Cardiac muscle cell (in vitro differentiated cells and primary cell): ENCODE data around the gene DYNLT4. TPM values are rescaled to one million over a fixed set of nuclear protein-coding genes. Genes with fewer than 3 reads are reported as not detected.

ENCODE experiments used
- DNase-seq, 2 donors: peaks; one replicate each; pipeline versions ENCODE4 v3.0.0 to v3.0.0-alpha.2; 2010 to 2017; ENCODE audit warnings: low read depth in 1 of 2, low spot score in 1 of 2
- H3K27ac ChIP-seq: fragments of 200-600 bp; sonication (generic); 2 replicates; pipeline ENCODE4 v1.5.1; 2016
- H3K27me3 ChIP-seq: fragments of 200-600 bp; sonication (generic); 2 replicates; pipeline ENCODE4 v1.6.0; 2016; ENCODE audit warnings: control low read depth
- H3K36me3 ChIP-seq: fragments of 200-600 bp; sonication (generic); 2 replicates; pipeline ENCODE4 v1.5.1; 2016; ENCODE audit warnings: control low read depth
- H3K4me1 ChIP-seq: fragments of 200-600 bp; sonication (generic); 2 replicates; pipeline ENCODE4 v1.8.1; 2017; ENCODE audit warnings: low read depth, mild to moderate bottlenecking, mixed run types
- H3K4me3 ChIP-seq: fragments of 200-600 bp; sonication (generic); 2 replicates; pipeline ENCODE4 v1.5.1; 2016; ENCODE audit warnings: mild to moderate bottlenecking
- H3K9me3 ChIP-seq: fragments of 200-600 bp; sonication (generic); 2 replicates; pipeline ENCODE4 v1.5.1; 2017; ENCODE audit warnings: low read depth, mild to moderate bottlenecking, control low read depth
- polyA plus RNA-seq: library from polyadenylated mRNA; unstranded; fragments of >200 nt; fragmentation: Nextera tagmentation; extraction: Ambion mirVana; gene quantifications from 2 replicates; pipeline ENCODE4 v1.2.1, GENCODE V29; 2016
- total RNA-seq: library from RNA; depleted of rRNA; stranded (reverse); fragments of >200 nt; gene quantifications from 2 replicates; pipeline ENCODE4 v1.2.3, GENCODE V29; 2016
- TF ChIP-seq, protein P1 (sequence below): IDR thresholded peaks from 2 replicates; pipeline ENCODE4 v1.5.1; 2012; ENCODE audit warnings: low read depth, mild to moderate bottlenecking, low read length

Gene DYNLT4
- total and polyA plus RNA-seq, 2 experiments from 2014 or later: 0.43 TPM; not detected in 1

DNA sequence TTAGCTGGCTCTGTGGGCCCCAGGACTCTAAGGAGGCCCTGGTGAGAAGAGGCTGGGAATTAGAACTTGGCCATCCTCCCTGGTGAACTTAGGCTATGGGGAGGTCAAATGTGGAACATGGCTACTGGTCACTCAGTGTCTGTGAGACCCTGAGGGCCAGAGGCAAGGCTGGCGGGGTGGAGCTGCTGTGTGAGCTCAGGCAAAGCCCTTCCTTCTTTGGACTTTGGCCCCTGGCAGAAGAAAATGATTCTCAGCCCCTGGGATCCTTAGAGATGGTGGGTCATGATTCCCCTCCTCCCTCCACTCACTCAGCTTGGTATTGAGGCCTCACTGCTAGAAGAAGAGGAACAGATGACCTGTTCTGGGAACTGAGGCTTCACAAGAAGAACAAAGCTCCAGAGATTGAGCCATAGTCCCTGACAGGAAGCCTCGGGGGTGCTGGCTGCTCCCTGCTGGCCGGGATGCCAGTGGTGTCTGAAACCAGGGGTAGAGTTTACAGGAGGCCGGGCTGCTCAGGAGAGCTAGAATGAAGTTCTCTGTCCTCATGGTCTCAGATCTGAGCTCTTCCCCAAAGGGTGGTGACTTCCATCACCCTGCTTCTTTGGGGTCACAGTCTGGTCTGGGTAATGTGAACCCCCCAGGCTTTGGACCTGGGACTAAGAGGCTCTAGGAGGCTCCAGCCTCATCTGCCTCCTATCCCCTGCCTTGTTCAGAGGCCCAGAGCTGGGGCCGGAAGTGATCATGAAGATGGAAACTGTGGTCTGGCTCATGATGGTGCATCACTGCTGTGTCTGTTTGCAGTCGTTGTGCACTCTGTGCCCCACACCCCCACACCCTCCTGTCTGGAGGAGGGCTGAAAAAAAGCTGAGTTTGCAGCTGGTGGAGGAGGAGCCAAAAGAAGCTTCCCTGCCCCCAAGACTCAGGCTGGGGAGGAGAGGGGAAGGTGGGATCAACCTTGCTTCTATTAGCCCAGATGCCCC is 2.1 kb upstream of the DYNLT4 start:
- TF ChIP-seq, protein P1, sequence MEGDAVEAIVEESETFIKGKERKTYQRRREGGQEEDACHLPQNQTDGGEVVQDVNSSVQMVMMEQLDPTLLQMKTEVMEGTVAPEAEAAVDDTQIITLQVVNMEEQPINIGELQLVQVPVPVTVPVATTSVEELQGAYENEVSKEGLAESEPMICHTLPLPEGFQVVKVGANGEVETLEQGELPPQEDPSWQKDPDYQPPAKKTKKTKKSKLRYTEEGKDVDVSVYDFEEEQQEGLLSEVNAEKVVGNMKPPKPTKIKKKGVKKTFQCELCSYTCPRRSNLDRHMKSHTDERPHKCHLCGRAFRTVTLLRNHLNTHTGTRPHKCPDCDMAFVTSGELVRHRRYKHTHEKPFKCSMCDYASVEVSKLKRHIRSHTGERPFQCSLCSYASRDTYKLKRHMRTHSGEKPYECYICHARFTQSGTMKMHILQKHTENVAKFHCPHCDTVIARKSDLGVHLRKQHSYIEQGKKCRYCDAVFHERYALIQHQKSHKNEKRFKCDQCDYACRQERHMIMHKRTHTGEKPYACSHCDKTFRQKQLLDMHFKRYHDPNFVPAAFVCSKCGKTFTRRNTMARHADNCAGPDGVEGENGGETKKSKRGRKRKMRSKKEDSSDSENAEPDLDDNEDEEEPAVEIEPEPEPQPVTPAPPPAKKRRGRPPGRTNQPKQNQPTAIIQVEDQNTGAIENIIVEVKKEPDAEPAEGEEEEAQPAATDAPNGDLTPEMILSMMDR: peak; percentile 32
- H3K4me1 ChIP-seq: peaks cover 32% of the 10 kb centered on the region
- H3K9me3 ChIP-seq: no peaks in the 10 kb centered on the region
- DNase-seq: peak in 1 of 2 donors; percentile 88
- peak overlapping the region; percentile 87 for H3K27ac ChIP-seq
- H3K4me3 ChIP-seq: no peak overlapping the region
- no peaks in the 10 kb centered on the region for H3K27me3 ChIP-seq
- H3K36me3 ChIP-seq: peaks cover 6% of the 10 kb centered on the region

DNA sequence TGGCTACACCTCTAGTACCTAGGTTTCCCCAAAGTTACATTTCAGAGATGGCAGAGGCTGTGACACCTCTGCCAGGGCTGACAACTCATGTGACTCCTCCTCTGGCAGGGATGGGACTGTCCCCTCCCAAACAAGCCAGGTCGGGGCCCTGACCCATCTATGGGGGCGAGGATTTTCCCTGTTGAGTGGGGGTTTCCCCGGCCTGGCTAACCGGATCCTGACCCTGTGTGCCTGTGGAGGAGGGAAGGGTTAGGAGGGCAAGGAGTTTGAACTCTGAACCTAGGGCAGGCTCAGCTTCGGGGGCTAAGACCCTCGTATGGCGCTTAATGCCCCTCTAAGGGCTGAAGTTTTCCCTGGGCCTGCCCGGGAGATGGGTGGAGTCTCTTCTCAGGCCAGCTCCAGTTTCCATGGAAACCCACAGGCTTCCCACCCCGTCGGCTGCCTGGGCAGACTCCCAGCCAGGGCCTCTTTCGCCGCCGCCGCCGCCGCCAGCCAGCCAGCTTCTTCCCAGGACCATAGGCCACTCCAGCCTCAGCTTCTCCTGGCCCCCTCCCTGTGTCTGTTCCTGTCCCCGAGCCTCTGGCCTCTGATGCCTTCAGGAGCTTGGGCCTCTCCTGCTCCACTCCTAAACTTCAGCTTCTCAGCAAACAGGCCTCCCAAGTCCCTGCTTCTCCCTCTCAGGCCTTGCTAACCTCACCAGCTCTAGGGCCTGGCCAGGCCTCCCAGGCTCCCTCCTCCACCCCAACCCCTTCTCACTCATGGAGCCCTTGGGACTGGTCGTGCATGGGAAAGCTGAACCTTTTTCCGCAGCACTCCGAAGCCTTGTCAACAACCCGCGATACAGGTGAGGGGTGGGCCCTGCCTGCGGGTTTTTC is 1.1 kb upstream of the DYNLT4 start, which contains the start of gene BTBD19:
TSS of gene BTBD19 (plus strand) at position 461 of the 875 bp plus-strand sequence. CDS start at position 759, 298 bp downstream.
- TF ChIP-seq, protein P1: no peak
- DNase-seq: peak; percentile 63 to 97
- Histone ChIP-seq H3K4me3 (no peak within 1 kb of the TSS), H3K27ac (peak within 1 kb of the TSS; percentile 87), H3K27me3 (no peaks in the 10 kb centered on the region), H3K36me3 (peaks cover 6% of the 10 kb centered on the region), H3K4me1 (peaks cover 32% of the 10 kb centered on the region), H3K9me3 (no peaks in the 10 kb centered on the region)

DNA sequence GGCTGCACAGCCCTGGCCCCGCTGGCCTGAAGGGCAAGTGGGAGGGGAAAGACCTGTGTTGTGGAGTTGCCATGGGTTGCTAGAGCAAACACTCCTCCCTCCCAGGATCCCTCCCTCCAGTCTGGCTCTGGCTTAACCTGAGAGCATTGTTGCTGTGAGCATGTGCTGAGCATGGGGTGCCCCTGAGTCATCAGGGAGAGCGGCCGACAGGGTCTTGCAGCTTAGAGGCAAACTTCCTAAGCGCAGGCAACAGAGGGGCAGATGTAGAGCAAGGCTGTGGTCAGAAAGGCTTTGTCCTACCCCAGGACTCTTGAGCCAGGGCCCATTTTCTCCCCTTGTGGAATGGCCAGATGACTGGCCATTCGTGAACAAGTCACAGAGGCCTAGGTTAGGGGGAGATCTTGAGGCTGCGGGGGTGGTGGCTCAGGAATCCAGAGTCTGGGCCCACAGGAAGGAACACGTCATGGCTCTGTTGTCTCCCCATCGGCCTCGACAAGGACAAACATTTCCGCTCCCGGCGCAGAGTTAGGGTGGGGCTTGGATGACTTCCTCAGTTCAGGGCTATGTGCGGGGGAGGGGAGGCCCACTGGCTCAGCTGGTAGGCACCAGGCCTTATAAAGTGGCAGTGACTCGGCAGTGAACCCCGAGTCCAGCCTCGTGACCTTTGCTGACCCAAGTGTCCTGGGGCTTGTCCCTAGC is 362 bp upstream of the DYNLT4 start:
- DNase-seq: peak; percentile 67 to 100
- Histone ChIP-seq H3K27me3 (no peaks in the 10 kb centered on the region), H3K4me3 (no peak overlapping the region), H3K4me1 (peaks cover 36% of the 10 kb centered on the region), H3K36me3 (peaks cover 6% of the 10 kb centered on the region), H3K27ac (peak overlapping the region; percentile 87), H3K9me3 (no peaks in the 10 kb centered on the region)
- TF ChIP-seq, protein P1: no peak

DNA sequence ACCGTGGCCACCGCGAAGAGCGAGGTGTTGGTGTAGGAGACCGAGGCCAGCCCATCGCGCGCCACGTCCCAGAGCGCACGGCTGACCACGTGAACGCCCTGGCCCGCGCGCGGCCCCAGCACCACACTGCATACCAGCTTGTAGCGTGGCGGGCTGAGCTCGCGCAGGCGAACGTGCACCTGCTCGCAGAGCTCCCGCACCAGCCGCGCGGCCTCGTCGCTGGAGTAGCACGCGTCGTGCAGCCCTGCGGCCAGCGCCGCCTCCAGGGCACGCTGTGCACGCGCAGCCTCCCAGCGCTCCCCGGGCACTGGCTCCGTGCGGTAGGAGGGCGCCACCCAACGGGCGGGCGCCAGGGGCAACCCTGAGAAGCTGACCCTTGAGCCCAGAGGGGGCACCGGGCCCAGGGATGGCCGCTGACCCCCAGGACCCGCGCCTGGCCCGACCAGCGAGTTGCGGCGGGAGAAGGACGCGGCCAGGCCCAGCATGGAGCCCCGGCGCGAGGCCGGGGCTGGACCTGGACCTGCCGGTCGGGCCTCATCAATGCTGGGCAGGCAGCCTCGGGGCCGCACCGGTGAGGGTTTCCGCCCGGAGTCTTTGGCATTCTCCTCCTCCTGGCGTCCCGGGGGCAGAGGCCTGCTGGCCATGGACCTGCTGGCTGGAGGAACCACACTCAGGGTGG is 987 bp downstream of the DYNLT4 start:
- Histone ChIP-seq H3K4me3 (no peak overlapping the region), H3K9me3 (no peaks in the 10 kb centered on the region), H3K4me1 (peaks cover 35% of the 10 kb centered on the region), H3K27me3 (no peaks in the 10 kb centered on the region), H3K27ac (no peak overlapping the region), H3K36me3 (peaks cover 6% of the 10 kb centered on the region)
- no peak for DNase-seq
- TF ChIP-seq, protein P1: no peak
